ENCODE measurements around the gene TM9SF4. TPM values are rescaled to one million over a fixed set of nuclear protein-coding genes. Genes with fewer than 3 reads are reported as not detected.
"Not testable (repeated sequence)": the region's sequence is repeated elsewhere in the genome, so short reads cannot be mapped to it uniquely, and the experiment has no call there.

TM9SF4 gene
- polyA plus RNA-seq, 1 donor, result 38.5 TPM

DNA sequence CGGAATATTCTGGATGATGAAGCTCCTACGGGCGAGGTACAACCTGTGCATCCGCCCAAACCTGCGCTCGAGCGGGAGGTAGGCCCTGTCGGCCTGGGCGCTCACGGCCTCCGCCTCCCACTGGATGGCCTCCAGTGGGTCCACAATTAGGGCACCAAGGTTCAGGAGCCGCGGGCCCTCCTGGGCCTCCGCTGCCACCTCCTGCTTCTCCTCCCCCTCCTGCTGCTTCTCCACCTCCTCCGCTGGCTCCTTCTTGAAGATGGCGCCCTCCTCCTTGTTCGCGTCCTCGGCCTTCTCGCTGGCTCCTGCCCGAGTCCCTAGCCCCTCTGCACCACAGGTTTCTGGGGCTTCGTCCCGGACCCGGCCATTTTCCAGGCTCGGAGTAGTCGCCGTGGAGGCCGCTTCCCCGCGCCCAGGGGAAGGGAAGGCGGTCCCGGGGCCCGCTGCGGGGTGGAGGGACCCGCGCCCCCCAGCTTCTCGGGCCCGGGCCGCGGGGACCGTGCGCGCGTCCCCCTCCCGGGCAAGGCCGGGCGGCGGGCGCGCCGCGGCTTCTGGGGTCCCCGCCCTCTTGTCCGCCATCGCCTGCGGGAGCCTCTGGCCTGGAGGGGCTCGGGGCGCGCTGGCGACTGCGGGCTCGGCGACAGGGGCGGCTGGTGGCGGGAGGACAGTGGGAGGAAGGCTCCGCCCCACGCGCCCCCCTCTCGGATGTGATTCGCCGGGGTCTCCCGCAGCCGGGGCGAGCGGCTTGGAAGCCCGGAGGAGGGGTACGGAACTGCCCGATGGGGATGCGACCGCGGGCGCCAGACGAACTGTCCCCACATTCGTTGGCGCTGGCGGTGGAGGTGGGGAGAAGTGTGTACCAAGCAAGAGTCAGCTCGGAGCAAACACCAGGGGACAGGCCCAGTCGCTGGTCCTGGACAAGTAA lies 80.4 kb downstream of the TM9SF4 start:
- no peak for DNase-seq (ENCODE audit: low read depth)

DNA sequence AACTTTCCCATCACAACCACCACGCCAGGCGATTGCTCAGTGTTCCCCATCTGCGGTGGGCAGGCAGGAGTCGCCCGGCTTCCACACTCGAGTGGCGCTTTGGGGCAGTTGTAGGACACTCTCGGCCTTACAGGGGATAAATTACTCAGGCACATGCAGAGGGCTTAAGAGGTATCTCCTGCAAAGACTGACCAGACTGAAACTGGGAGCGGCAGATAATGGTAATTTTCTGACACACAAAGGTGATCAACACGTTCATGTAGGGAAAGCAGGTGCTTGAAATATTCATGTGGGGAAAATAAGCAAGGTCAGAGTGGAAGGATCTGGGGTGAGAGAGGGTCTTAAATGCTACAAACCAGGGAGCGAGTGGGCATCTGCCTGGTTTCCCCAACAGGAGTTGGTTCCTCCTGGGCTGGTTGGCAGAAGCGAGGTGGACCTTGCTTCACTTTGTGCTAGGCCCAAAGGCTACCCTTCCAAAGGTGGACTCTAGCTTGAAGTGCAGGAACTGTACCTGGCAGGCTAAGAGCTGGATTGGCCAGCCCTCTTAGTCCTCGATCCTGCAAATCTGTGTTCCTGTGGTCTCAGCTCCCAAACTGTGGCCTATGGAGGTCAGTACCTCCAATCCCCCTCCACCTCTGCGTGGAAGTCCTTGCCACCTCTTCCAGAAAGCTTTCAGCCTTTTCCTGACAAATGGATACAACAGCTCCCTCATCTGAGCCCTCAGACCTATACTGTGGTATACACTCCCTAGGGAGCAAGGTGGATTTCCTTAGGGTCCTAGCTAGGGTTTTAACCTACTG lies 81.3 kb downstream of the TM9SF4 start:
- DNase-seq (ENCODE audit: low read depth), result no peak

DNA sequence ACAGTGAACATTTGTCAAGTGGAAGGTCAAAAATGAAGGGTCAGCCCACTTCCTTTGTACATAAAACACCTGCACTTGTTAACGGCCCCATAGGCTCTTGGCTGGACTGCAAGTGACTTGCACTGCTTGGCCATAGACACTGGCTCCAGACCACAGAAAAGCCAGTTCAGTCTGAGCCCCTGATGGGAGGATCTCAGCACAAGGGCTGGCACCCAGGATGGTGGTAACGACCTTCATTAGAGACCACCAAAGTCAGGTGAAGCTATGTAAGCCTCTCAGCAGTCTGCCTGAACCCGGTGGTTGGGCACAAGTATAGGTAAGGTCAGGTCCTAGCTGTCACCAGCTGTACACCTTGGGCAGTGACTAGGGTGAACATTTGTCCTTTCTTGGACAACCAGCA lies 81.9 kb downstream of the TM9SF4 start:
- DNase-seq (ENCODE audit: low read depth), result no peak

DNA sequence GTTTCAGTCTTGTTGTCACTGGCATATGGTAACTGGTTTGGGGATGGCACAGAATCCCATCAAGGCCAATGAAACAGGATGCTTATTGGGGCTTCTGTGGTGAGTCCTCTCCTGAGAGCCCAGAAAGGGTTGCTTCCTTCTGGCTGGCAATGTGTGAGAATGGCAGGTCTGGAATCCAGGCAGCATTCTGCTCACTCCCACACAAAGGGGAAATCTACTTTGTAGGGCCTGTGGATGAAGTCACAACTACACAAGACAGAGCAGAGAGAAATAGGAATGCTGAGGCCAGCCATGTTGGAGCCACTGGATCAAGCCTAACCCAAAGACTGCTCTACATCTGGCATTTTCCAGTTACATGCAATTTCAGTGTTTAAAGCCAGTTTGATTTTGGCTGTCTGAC lies 82.4 kb downstream of the TM9SF4 start:
- no peak for DNase-seq (ENCODE audit: low read depth)

DNA sequence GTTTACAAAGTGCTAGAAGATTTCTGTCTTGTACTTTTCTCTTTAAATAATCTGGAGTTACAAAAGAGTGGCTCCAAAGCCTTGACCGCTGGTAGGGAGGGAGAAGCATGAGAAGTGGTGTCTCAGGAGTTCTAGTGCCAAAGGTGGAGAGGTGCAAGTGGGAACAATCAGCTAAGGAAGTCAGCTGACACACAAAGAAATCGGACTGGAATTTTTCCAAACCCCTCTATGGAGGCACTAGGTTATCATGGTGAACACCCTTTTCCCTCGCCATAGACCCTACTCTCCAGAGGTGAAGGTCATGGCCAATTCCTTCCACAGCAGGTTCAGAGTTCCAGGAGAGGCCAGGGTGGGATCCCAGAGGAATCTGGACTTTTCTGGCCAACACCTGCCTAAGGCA lies 83.2 kb downstream of the TM9SF4 start:
- no peak for DNase-seq (ENCODE audit: low read depth)

DNA sequence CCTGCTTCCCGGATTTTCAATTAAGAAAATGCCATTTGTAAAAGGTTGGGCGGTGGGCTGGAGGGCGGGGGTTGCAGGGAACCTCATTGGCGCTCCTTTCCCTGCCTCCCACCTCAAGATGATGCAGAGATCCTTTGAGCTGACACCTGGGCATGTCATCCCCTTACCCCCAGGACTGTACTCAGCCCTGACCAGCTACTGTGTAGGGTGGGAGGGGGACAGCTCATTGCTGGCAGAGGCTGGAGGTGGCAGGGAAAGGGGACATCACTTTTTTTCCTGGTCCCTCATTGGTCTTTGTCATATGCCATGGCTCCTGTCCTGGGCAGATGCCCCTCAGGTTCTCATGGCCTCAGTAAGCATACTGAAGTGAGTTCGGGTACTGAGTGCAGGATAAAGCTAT lies 83.8 kb downstream of the TM9SF4 start:
- not testable (repeated sequence) for DNase-seq (ENCODE audit: low read depth)

DNA sequence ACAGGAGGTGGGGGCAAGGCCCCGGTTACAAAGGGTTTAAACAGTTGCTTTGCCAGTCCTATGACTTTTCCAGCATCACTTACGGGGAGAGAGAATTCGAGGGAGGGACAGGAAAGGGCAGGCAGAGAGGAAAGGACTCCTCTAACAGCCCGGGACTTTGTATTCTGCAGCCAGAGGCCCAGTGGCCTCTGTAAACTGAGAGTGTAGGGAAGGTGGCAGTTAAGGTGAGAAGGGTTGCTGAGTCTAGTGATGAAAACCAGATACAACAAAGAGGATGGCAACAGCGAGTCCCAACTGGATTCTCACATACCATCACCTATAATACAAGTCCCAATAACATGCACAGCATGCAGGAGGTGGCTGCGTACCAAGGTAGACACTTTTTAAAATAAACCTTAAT lies 84.5 kb downstream of the TM9SF4 start:
- DNase-seq (ENCODE audit: low read depth), result no peak

DNA sequence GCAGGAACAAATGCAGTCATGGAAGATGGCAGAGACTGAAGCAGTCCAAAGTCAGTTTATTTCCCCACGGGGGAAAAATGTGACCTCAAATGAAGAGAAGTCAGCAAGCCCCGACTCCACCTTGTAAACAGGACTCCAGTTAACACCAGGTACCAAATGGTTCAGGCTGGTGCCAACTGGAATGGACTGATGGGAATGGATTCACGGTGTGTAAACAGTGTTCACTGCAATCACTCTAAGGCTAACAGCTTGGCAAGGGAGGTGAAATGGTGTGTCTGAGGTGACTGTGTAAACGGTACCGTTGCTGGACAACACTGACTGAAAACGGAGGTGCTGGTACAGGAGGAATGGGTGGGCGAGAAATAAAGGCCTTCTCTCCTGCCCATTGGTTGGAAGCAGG lies 86.1 kb downstream of the TM9SF4 start:
- DNase-seq (ENCODE audit: low read depth), result no peak

DNA sequence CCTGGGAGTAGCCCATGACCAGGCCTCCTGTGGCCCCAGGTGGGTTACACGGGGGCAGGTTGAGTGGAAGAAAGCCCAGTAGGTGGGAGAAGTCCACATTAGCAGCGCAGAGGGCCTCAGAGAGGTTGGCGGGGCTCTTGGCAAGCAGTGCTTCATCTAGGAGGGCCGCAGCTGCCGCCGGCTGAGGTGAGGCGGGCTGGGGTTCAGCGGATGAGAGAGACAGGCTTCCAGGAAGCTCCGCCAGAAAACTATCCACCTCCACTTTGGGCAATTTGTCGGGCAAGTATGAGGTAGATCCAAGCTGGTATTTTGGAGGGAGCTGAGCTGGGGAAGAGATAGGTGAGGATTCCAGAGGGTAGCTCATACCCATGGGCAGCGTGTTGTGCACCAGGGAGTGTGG lies 87.1 kb downstream of the TM9SF4 start:
- DNase-seq (ENCODE audit: low read depth), result not testable (repeated sequence)

DNA sequence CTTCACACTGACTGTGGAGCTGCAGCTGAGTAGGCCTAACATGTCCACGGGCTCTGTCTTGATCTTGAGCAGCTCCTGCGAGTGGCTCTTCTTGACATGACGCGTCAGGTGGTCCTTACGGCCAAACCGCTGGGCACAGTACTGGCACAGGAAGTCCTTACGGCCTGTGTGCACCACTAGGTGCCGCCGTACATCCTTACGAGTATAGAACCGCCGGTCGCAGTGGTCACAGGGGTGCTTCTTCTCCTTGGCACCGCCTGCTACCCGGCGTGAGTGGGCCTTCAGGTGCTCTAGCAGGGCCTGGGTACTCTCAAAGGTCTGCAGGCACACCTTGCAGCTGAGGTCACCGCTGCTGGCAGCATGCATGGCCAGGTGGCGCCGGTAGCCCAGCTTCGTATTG lies 87.6 kb downstream of the TM9SF4 start:
- not testable (repeated sequence) for DNase-seq (ENCODE audit: low read depth)

DNA sequence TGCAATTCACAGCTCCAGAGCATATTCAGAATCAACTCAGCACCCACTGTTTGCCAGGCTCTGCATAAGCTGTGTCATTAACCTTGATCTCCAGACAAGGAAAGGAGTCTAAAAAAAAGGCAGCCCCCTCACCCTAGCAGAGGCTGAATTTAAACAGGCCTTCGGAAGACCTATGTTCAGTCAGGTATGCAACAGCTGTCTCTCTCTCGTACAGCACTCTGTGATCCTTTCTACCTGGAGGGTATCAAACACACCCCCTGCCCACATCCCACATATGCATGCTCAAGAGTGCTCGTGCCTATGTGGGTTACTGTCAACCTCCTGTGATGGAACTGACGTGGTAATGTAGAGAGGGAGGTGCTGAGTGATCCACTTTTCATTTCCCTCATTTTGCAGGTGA lies 89.5 kb downstream of the TM9SF4 start:
- DNase-seq (ENCODE audit: low read depth), result no peak

DNA sequence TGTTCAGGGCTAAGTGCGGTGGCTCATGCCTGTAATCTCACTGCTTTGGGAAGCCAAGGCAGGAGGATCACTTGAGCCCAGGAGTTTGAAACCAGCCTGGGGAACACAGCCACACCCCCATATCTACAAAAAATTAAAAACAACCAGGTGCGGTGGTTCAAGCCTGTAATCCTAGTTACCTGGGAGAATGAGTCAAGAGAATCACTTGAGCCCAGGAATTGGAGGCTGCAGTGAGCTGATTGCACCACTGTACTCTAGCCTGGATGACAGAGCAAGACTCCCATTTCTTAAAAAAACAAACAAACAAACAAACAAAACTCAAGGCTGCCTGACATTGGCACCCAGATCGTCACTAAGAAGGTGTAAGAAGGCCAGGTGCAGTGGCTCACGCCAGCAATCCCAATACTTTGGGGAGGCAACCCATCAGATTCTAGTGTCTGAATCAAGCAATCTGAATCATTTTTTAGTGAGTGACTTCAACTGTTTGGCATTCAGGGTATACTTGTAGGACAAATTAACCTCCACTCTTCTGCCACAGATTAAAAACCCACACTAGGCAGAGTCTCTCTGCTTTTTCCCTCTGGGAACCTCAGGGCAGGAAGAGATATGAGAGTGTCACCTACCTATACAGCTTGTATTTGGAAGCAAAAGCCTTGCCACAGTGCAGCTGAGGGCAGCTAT lies 91.9 kb downstream of the TM9SF4 start:
- DNase-seq (ENCODE audit: low read depth), result no peak

DNA sequence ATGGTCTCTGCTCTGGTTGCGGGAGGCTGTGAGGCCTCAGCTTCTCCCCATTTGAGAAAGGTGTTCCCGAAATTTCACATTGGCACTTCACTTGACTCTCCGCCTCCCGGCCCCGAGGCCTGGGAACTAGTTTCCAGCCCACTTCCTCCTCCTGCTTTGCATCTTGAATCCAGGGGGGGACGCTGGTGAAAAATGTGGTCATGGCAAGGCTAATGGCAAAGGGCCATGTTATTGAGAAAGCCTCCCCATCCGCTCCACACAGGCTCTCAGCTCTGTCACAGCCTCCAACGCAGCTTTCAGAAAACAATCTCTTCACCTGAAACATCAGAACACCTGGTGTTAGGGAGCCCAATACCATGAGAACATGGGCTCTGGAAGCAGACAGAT lies 92.5 kb downstream of the TM9SF4 start:
- no peak for DNase-seq (ENCODE audit: low read depth)

DNA sequence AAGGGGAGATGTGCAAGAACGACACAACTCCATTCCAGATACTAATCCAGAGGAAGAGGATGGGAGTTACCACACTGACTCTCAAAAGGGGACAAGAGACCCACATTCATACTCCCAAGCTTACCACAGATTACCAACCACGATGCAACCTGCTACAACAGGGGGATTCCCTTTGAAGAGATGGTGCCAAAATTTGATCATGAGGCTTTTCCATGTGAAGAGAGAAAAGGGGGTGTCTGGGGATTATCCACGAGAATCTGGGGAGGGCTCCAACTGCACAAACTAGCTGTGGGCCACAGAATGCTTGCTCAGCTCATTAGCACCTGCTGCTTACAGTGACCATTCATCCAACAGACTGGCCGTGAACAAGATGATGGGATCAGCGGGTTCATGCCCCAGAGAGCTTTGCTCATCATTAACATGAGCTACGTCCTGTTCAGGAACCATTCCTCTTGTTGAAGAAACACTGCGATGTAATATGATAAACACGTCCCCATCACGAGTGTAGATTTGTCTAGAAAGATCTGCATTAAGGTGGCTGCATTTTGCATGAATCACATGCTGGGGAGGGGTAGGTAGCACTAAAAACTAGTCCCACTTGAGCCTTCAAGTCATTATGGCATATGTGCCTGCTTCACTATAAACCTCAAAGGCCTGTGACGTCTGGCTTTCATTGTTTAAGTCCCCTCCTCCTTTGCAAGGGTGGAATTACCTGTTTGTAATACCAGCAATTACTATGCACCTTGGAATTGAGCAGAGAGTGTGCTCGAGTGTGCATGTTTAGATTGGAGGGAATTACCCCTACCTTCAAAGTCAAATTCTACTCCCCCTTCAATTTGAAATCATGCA lies 94.1 kb downstream of the TM9SF4 start:
- no peak for DNase-seq (ENCODE audit: low read depth)

DNA sequence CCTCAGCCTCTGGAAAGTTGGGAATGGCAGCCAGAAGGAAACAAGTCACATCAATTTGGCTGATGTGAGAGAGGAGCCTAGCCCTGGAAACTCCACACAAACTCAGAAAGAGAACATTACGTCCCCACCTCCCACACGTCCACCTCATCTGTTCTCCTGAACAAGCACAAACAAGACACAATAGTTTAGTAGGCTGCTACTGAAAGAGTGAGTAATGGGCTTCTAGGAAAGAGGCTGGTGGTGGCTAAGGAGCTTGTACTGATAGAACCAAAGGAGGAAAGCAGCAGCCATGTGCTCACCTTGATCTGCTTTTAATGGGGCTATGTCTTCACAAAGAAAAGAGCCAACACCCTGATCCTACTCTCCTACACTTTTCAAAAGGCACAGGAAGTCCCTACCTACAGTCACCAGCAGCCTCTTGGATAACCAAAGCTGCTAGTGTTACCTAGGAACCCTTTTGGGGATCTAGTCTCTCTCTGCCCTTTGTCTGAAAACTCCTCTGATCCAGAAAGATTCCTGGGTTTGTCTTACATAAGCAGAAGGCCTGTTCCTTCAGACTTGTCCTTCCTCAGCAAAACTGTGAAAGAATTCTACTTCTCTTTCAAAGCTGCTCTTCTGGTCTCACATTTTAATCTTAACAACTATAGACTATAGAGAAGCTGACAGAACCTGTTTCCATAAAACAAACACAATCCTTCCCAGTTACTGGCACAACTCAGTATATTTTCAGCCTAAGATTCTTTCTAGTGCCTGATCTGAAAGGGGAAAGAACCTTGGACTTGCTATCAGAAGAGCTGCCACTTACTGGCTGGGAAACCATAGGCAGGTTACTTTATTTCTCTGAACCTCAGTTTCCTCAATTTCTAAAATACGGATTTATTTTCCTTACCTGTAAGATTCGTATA lies 94.9 kb downstream of the TM9SF4 start:
- DNase-seq (ENCODE audit: low read depth), result no peak

DNA sequence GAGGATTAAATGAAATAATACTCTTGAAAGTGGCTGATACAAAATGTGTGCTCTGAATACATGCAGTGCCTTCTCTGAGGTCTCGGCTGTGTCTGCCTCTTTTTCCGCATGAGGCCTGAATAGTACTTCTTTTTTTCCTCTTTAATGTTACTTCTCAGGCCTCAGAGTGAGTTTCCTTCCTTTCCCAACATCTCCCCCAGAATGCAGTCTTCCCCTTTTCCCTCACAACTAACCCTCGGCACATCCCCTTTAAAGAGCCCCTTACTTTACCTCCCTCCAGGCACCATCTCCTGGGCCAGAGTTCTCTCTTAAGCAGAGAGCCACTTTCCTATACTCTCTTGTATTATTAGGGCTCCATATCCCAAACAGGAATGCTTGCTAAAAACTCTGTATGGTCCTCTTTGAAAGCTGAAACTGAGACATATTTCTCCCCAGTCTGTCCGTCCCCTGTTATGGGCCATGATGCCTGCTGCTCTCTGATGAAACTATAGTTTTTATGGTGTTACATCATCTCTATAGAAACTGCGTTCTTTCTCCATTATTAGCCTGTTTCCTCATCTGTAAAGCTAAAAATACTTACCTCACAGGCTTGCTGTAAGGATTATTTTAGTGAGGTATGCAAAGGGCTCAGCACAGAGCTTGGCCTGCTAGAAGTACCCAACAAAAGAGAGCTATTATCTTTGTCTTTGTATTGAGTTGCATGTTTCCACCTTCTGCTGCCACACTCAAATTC lies 95.8 kb downstream of the TM9SF4 start:
- no peak for DNase-seq (ENCODE audit: low read depth)

DNA sequence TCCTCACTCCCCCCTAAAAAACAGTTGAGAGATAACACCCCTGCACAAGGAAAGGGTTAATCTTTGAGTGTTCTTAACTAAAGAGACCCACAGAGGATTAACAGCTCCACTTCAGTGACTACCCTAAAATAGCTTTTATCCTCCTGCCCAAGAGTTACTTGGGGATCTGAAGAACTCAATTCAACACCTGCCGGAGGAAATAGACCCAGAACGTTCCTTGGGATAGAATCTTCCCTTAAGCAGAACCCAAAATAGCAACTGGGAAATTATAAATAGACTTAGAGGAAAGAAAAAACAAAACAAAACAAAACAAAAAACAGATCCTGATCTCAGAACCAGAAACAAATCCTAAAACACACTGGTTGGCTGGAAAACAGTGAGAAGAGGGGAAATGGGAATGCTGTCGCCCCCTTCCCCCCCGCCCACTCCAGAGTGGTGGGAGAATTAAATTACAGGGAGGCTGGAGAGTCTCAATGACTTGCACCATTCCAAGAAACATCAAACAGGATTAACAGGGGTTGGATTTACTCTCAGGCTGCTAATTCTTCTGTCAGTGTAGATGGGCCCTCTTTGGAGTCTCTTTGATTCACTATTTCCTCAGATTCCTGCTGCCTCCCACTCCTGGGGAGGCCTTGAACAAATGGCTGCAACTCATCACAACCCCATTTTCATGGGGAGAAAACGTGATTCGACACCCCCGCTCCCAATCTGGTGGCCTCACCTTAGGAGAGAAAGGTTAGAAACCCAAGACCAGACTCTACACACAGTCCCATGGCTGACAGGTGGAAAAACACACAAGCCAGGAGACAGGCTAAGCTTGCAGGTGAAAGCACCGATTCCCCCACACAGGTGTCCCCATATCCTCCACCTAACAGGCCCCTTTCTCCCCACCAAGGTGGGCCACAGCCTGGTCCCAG lies 96.6 kb downstream of the TM9SF4 start:
- DNase-seq (ENCODE audit: low read depth), result no peak

All from forelimb muscle (tissue), 1 donor.